Left lung (tissue), 10 donors: ENCODE results near the gene FAM13A. TPM values are rescaled to one million over a fixed set of nuclear protein-coding genes. Genes with fewer than 3 reads are reported as not detected.

Experiments used
- ATAC-seq: fragments of 200-7000 bp; cut with Tn5 transposase; one replicate; pipeline ENCODE4 v1.9.1; 2020; ENCODE audit warnings: moderate library complexity
- DNase-seq, 4 donors: peaks; one replicate each; pipeline ENCODE4 v3.0.0-alpha.2; 2013 to 2020
- H3K27ac ChIP-seq, 2 donors: fragments of 200-600 bp; sonication (generic) in 1 of 2; one replicate each; pipeline versions ENCODE4 v1.5.0 to v1.8.0; 2020 to 2021
- H3K27me3 ChIP-seq, 2 donors: fragments of 200-600 bp; sonication (generic) in 1 of 2; one replicate each; pipeline versions ENCODE4 v1.5.0 to v1.8.0; 2020 to 2021
- H3K36me3 ChIP-seq, 2 donors: fragments of 200-600 bp; sonication (generic) in 1 of 2; one replicate each; pipeline versions ENCODE4 v1.5.0 to v1.8.0; 2020 to 2021
- H3K4me1 ChIP-seq, 2 donors: fragments of 200-600 bp; one replicate each; pipeline ENCODE4 v1.8.0; 2021
- H3K4me3 ChIP-seq, 2 donors: fragments of 200-600 bp; sonication (generic) in 1 of 2; one replicate each; pipeline versions ENCODE4 v1.5.0 to v1.8.0; 2020 to 2021; ENCODE audit warnings: mild to moderate bottlenecking in 1 of 2
- H3K9me3 ChIP-seq, 2 donors: fragments of 200-600 bp; sonication (generic) in 1 of 2; one replicate each; pipeline versions ENCODE4 v1.5.0 to v1.8.0; 2020 to 2021
- CTCF ChIP-seq, 2 donors: fragments of 200-600 bp; sonication (generic) in 1 of 2; IDR thresholded peaks; one replicate each; pipeline versions ENCODE4 v1.5.0 to v1.8.0; 2021; ENCODE audit warnings: antibody characterized with exemption in 2 of 2
- intact Hi-C, 2 donors: fragments of 100-400 bp; cut with DNase I; formaldehyde crosslinking; loops; one replicate each; pipeline versions ENCODE4 v1.11.2 to v1.14.2; 2022
- polyA plus RNA-seq, 6 donors: library from polyadenylated mRNA; unstranded; fragments of 120-200 nt; gene quantifications; one replicate each; pipeline ENCODE4 v1.2.1, GENCODE V29; 2013; ENCODE audit not compliant: insufficient read length in 6 of 6
- total RNA-seq, 2 donors: library from RNA; stranded (reverse); fragmentation: NEBNext Ultra II Directional; extraction: Animal tissue kit (Norgen Biotek cat#: 25700); gene quantifications; one replicate each; pipeline ENCODE4 v1.2.1, GENCODE V29; 2021
- donor health status: DM: no; HTN: yes; CAD: no.
- donor health status: DM: no; HTN: no; CAD: no.

Gene FAM13A
- total and polyA plus RNA-seq, 8 donors = 22.2 to 69.5 (median 52.2) TPM

- no peak overlapping the region for H3K27ac ChIP-seq
- no peak for DNase-seq
- H3K36me3 ChIP-seq = no peaks in the 10 kb centered on the region
- no peak overlapping the region for H3K4me3 ChIP-seq
- no peaks in the 10 kb centered on the region for H3K9me3 ChIP-seq
- intact Hi-C loops = no loop called here
- no peak for TF ChIP-seq CTCF (IDR thresholded peaks at IDR 0.05)
- H3K27me3 ChIP-seq = no peaks in the 10 kb centered on the region
- no peak for ATAC-seq
- no peaks in the 10 kb centered on the region for H3K4me1 ChIP-seq
Measured at GRCh38 chr4:88866862-88867550, 190.0 kb downstream of the FAM13A start.

GRCh38 chr4:88865466-88865865 lies 191.5 kb downstream of the FAM13A start:
- Histone ChIP-seq H3K4me3 (no peak overlapping the region), H3K4me1 (peaks cover under 1 to 4% of the 10 kb centered on the region in 2 donors), H3K9me3 (no peaks in the 10 kb centered on the region), H3K27me3 (no peaks in the 10 kb centered on the region), H3K36me3 (no peaks in the 10 kb centered on the region), H3K27ac (no peak overlapping the region)
- intact Hi-C loops = no loop called here
- ATAC-seq = no peak
- TF ChIP-seq CTCF (IDR thresholded peaks at IDR 0.05) = no peak
- DNase-seq = no peak

GRCh38 chr4:88865046-88865445 lies 191.9 kb downstream of the FAM13A start:
- no peak overlapping the region for H3K27ac ChIP-seq
- no peak overlapping the region for H3K4me3 ChIP-seq
- no peaks in the 10 kb centered on the region for H3K9me3 ChIP-seq
- H3K36me3 ChIP-seq = no peaks in the 10 kb centered on the region
- H3K27me3 ChIP-seq = no peaks in the 10 kb centered on the region
- no peak for DNase-seq
- TF ChIP-seq CTCF (IDR thresholded peaks at IDR 0.05) = no peak
- H3K4me1 ChIP-seq = peaks cover 5 to 8% of the 10 kb centered on the region in 2 donors
- intact Hi-C loops = no loop called here
- no peak for ATAC-seq

GRCh38 chr4:88860586-88860985 lies 196.4 kb downstream of the FAM13A start:
- no peaks in the 10 kb centered on the region for H3K27me3 ChIP-seq
- H3K27ac ChIP-seq = no peak overlapping the region
- H3K4me3 ChIP-seq = no peak overlapping the region
- H3K4me1 ChIP-seq = peaks cover 14 to 31% of the 10 kb centered on the region in 2 donors
- ATAC-seq (no peak), DNase-seq (peak in 2 of 4 donors; percentile 50 to 59)
- H3K9me3 ChIP-seq = no peaks in the 10 kb centered on the region
- intact Hi-C loops = no loop called here
- no peak for TF ChIP-seq CTCF (IDR thresholded peaks at IDR 0.05)
- no peaks in the 10 kb centered on the region for H3K36me3 ChIP-seq

GRCh38 chr4:88859191-88859812 lies 197.7 kb downstream of the FAM13A start:
- TF ChIP-seq CTCF (IDR thresholded peaks at IDR 0.05) = no peak
- ATAC-seq (peak; percentile 41), DNase-seq (no peak)
- H3K4me1 ChIP-seq = peaks cover 14 to 31% of the 10 kb centered on the region in 2 donors
- no peaks in the 10 kb centered on the region for H3K27me3 ChIP-seq
- peak overlapping the region; percentile 41 to 78 for H3K27ac ChIP-seq
- intact Hi-C loops = no loop called here
- H3K4me3 ChIP-seq = no peak overlapping the region
- no peaks in the 10 kb centered on the region for H3K36me3 ChIP-seq
- no peaks in the 10 kb centered on the region for H3K9me3 ChIP-seq
